Stimulated activated memory B cell treated with anti-CD40 and anti-IgM and Interleukin-4, amounts not matched to agents 10 μg/mL and 1 μg/mL and 100 μg/mL, for 72 hours (primary cell): ENCODE data around the gene MYO7A.

ENCODE experiments used
- ATAC-seq: fragments of 150-1000 bp; cut with Tn5 transposase; 2 replicates; pipeline ENCODE4 v1.10.0; 2021
- H3K27ac Mint-ChIP-seq: one replicate; pipeline ENCODE4 v1.8.0; 2022; ENCODE audit warnings: mild to moderate bottlenecking, mixed read lengths
- H3K27me3 Mint-ChIP-seq: one replicate; pipeline ENCODE4 v1.8.0; 2022; ENCODE audit warnings: mixed read lengths
- H3K36me3 Mint-ChIP-seq: one replicate; pipeline ENCODE4 v1.8.0; 2022; ENCODE audit warnings: mixed read lengths
- H3K4me1 Mint-ChIP-seq: one replicate; pipeline ENCODE4 v1.8.0; 2022; ENCODE audit warnings: mixed read lengths
- H3K4me3 Mint-ChIP-seq: one replicate; pipeline ENCODE4 v1.8.0; 2022; ENCODE audit warnings: mild to moderate bottlenecking, moderate library complexity, mixed read lengths
- H3K9me3 Mint-ChIP-seq: one replicate; pipeline ENCODE4 v1.8.0; 2022; ENCODE audit warnings: mixed read lengths

Gene MYO7A

GRCh38 chr11:77181226-77181625 lies 53.2 kb downstream of the MYO7A start:
- Mint-ChIP-seq H3K9me3 (peaks cover 7% of the 10 kb centered on the region), H3K4me1 (peaks cover 7% of the 10 kb centered on the region), H3K36me3 (no peaks in the 10 kb centered on the region), H3K4me3 (no peak overlapping the region), H3K27me3 (peaks cover 31% of the 10 kb centered on the region), H3K27ac (no peak overlapping the region)
- ATAC-seq: no peak

GRCh38 chr11:77181799-77182541 lies 53.9 kb downstream of the MYO7A start:
- H3K27ac Mint-ChIP-seq: no peak overlapping the region
- ATAC-seq: no peak
- H3K27me3 Mint-ChIP-seq: peaks cover 31% of the 10 kb centered on the region
- peaks cover 7% of the 10 kb centered on the region for H3K9me3 Mint-ChIP-seq
- H3K4me3 Mint-ChIP-seq: no peak overlapping the region
- H3K36me3 Mint-ChIP-seq: no peaks in the 10 kb centered on the region
- H3K4me1 Mint-ChIP-seq: no peaks in the 10 kb centered on the region

DNA sequence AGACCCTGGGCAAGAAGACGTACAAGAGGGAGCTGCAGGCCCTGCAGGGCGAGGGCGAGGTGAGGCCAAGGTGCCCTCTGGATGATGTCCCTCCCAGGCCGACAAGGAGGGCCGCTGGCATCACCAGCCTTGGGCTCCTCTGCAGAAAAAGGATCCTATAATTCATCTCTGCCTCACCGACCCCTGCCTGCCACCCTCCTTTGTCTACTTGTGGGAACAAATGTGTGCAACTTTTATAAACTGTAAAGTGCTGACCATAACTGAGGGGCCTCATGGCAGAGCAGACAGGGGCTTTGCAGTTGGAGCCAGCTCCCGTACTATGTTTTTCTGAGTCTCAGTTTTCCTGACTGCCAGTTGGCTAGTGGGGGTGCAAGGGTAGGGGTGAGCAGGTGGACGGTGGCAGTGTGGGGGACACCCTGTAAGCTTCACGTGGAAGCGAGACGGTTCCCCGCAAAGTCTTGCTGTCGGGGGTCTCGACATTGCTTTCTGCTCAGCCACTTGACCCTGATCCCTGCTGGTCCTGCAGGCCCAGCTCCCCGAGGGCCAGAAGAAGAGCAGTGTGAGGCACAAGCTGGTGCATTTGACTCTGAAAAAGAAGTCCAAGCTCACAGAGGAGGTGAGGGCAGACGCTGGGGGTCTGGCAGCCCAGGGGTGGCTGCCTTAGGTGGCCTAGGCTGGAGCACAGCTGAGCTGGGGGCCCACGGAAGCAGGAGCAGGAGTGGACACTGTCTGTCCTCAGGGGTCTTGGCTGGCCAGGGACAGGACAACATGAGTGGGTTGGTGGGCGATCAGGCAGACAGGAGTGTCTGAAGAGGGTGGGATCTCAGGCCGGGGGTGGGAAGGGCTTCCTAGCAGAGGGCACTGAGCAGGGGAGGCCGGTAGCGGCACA lies 54.7 kb downstream of the MYO7A start:
- no peak for ATAC-seq
- H3K9me3 Mint-ChIP-seq: peaks cover 7% of the 10 kb centered on the region
- no peaks in the 10 kb centered on the region for H3K36me3 Mint-ChIP-seq
- no peak overlapping the region for H3K4me3 Mint-ChIP-seq
- H3K27me3 Mint-ChIP-seq: peaks cover 31% of the 10 kb centered on the region
- H3K27ac Mint-ChIP-seq: peak overlapping the region; percentile 6
- H3K4me1 Mint-ChIP-seq: no peaks in the 10 kb centered on the region

GRCh38 chr11:77183431-77183984 lies 55.5 kb downstream of the MYO7A start:
- Mint-ChIP-seq H3K9me3 (peaks cover under 1% of the 10 kb centered on the region), H3K4me3 (no peak overlapping the region), H3K27me3 (peaks cover 31% of the 10 kb centered on the region), H3K36me3 (no peaks in the 10 kb centered on the region), H3K4me1 (no peaks in the 10 kb centered on the region), H3K27ac (no peak overlapping the region)
- no peak for ATAC-seq

- H3K27ac Mint-ChIP-seq: no peak overlapping the region
- ATAC-seq: peak; percentile 37
- no peaks in the 10 kb centered on the region for H3K4me1 Mint-ChIP-seq
- peaks cover 31% of the 10 kb centered on the region for H3K27me3 Mint-ChIP-seq
- H3K9me3 Mint-ChIP-seq: no peaks in the 10 kb centered on the region
- no peaks in the 10 kb centered on the region for H3K36me3 Mint-ChIP-seq
- no peak overlapping the region for H3K4me3 Mint-ChIP-seq
These were observed 56.3 kb downstream of the MYO7A start for GRCh38 chr11:77184136-77184860.

DNA sequence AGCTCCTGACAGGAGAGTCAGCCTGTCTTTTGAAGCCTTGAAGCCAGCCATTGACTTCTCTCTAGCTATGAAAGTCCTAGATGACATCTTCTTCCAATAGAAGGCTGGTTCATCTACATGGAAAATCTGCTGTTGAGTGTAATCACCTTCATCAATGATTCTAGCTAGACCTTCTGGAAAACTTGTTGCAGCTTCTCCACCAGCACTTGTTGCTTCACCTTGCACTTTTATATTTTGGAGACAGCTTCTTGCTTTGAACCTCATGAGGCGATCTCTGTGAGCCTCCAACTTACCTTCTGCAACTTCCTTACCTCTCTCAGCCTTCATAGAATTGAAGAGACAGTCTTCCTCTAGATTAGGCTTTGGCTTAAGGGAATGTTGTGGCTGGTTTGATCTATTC lies 58.3 kb downstream of the MYO7A start:
- Mint-ChIP-seq H3K4me1 (no peaks in the 10 kb centered on the region), H3K27me3 (peaks cover 20% of the 10 kb centered on the region), H3K36me3 (no peaks in the 10 kb centered on the region), H3K9me3 (no peaks in the 10 kb centered on the region), H3K27ac (no peak overlapping the region), H3K4me3 (no peak overlapping the region)
- ATAC-seq: no peak

DNA sequence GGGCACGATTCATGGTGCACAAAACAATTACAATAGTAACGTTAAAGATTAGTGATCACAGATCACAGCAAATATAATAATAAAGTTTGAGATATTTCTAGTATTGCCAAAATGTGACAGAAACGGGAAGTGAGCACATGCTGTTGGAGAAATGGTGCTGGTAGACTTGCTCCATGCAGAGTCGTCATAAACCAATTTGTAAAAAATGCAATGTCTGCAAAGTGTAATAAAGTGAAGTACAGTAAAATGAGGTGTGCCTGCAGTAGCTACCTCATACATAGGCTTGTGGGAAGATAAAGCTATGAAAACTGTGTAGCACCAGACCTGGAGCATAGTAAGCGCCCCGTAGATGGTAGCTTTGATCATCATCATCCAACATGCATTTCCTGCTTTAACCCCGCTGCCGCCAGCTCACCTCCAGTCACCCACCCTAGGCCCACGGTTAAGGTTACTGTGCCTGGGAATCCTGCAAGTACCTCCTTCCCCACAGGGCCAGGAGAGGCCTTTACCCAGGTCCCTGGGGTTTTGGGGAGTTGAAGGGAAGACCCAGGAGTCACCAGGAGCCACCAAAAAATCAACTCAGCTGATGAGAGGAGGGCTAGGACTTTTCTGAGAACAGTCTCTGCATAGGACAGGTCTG lies 59.2 kb downstream of the MYO7A start:
- no peaks in the 10 kb centered on the region for H3K9me3 Mint-ChIP-seq
- no peak overlapping the region for H3K27ac Mint-ChIP-seq
- no peaks in the 10 kb centered on the region for H3K36me3 Mint-ChIP-seq
- peaks cover 16% of the 10 kb centered on the region for H3K27me3 Mint-ChIP-seq
- no peak for ATAC-seq
- H3K4me3 Mint-ChIP-seq: no peak overlapping the region
- no peaks in the 10 kb centered on the region for H3K4me1 Mint-ChIP-seq

DNA sequence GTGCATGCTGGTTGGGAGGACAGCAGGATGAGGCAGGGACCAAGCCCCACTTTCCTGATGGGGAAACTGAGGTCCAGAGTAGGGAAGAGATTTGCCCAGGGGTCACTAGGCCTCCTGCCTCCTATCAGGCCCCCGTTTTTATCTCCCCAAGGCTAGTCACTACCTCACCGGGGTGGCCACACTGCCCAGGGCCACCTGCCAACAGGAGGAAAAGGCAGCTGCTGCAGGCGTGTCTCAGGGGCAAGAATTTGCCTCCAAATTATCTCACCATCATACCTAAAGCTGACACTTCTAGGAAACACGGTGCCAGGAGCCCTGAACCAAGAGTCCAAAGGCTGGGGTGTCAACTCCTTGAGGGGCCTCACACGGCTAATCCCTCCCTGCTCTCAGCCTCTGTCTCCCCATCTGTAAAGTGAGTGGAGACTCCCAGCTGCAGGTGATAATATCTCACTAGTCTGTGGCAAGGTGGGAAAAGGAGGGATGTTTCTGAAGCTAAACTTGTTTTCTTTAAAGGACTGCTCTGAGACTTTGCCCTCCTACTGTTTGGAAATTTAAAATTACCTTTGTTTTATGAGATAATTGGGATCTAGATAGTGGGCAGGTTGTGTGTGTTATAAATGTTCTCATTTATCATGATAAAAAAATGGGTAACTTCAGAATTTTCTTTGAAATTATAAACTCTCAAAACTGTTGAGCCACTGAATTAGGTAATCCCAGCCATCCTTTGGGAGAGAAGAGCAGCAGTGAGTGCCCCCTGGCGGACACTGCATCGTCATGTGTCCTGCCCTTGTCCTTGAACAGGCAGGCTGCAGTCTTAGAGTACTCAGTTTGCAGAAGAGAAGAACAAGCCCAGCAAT lies 60.0 kb downstream of the MYO7A start:
- no peaks in the 10 kb centered on the region for H3K9me3 Mint-ChIP-seq
- no peaks in the 10 kb centered on the region for H3K36me3 Mint-ChIP-seq
- no peak for ATAC-seq
- H3K27ac Mint-ChIP-seq: no peak overlapping the region
- no peaks in the 10 kb centered on the region for H3K4me1 Mint-ChIP-seq
- peaks cover 8% of the 10 kb centered on the region for H3K27me3 Mint-ChIP-seq
- no peak overlapping the region for H3K4me3 Mint-ChIP-seq

GRCh38 chr11:77188633-77189491 lies 60.8 kb downstream of the MYO7A start:
- Mint-ChIP-seq H3K4me1 (no peaks in the 10 kb centered on the region), H3K27ac (no peak overlapping the region), H3K36me3 (no peaks in the 10 kb centered on the region), H3K27me3 (no peaks in the 10 kb centered on the region), H3K4me3 (no peak overlapping the region), H3K9me3 (no peaks in the 10 kb centered on the region)
- no peak for ATAC-seq

DNA sequence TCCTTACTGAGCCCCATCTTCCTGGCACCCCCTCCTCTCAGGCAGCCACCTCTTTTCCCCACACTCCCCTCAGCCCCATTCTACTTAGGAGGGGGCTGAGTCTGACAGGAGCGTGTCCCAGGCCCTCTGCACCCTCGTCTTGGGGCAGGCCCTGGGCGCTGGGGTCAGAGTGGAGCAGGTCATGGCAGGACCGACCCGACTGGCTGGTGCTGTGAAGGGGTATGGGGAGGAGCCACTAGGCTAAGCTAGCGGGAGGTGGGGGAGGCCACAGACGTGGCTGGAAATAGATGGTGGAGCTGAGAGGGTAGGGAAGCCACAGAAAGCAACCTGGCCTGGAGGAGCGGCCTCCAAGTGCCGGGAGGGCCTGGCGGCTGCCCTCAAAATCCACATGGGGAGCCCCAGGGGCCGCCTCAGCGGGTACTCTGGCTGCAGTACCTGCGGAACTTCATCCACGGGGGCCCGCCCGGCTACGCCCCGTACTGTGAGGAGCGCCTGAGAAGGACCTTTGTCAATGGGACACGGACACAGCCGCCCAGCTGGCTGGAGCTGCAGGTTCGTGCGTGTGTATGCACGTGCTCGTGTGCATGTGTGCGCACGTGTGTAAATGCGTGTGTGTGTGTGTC lies 61.7 kb downstream of the MYO7A start:
- Mint-ChIP-seq H3K27me3 (no peaks in the 10 kb centered on the region), H3K4me1 (no peaks in the 10 kb centered on the region), H3K4me3 (no peak overlapping the region), H3K36me3 (no peaks in the 10 kb centered on the region), H3K9me3 (no peaks in the 10 kb centered on the region), H3K27ac (no peak overlapping the region)
- ATAC-seq: no peak

- H3K27ac Mint-ChIP-seq: no peak overlapping the region
- H3K4me1 Mint-ChIP-seq: no peaks in the 10 kb centered on the region
- no peaks in the 10 kb centered on the region for H3K36me3 Mint-ChIP-seq
- H3K9me3 Mint-ChIP-seq: no peaks in the 10 kb centered on the region
- H3K27me3 Mint-ChIP-seq: no peaks in the 10 kb centered on the region
- H3K4me3 Mint-ChIP-seq: no peak overlapping the region
- ATAC-seq: no peak
These were observed 62.5 kb downstream of the MYO7A start for GRCh38 chr11:77190331-77191075.

DNA sequence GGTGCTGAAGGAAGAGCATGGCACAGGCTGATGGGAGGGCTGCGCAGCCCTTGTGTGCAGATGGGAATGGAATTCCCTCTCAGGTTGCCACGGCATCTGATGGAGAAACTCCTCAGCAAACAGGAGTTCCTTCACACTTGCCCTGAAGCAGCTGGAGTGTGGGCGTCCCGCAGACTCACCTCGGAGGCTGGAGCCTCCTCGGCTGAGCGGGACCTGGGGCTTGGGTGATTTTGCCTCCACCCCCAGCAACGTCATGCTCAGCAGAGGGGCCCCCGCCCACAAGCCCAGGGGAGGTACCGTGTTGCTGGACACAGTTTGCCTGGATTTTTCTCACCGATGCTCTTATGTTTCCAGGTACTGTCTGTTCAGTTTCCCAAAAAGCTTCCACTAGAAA lies 63.4 kb downstream of the MYO7A start:
- no peak overlapping the region for H3K4me3 Mint-ChIP-seq
- H3K27me3 Mint-ChIP-seq: no peaks in the 10 kb centered on the region
- no peak for ATAC-seq
- no peaks in the 10 kb centered on the region for H3K9me3 Mint-ChIP-seq
- H3K4me1 Mint-ChIP-seq: no peaks in the 10 kb centered on the region
- no peak overlapping the region for H3K27ac Mint-ChIP-seq
- no peaks in the 10 kb centered on the region for H3K36me3 Mint-ChIP-seq
